ENCODE results near the gene TMIGD3. TPM values are rescaled to one million over a fixed set of nuclear protein-coding genes. Genes with fewer than 3 reads are reported as not detected.
A peak's percentile ranks its signal among the peaks of the same experiment; 100 is the strongest.

TMIGD3 gene
- total RNA-seq, 1 experiment from 2014 or later, result not detected

DNA sequence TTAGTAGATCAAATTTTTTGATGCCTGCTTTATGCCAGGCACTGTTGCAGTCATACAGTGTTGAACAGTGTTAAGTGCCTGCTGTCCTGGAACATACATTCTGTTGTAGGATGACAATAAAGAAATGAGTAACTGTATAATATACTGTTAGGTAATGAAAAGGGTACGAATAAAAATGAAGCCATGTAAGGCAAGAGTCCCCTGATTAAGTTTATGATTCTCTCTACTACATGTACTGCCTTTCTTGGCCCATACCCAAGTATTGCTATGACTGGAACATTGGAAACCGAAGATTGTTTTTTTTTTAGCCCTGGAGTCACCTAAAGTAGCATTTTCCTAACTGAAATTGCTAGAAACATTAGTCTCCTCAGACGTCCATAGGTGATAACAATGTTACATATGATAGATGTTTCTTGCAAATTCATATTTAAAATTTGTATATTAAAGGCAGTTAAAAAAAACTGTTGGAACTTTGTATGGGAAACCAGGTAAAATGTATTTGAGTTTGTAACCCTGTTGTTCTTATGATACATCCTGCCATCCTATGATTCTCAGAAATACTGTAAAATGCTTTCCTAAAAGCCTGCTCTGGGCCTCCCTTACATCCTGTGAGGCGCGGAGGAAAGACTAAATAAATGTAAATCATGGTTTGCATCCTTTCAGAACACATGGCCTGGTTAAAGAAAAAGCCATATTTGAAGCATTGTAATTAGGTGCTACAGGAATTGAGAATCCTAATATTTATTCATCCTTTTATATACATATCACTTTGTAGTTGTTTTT lies 48.4 kb downstream of the TMIGD3 start:
- DNase-seq (ENCODE audit: low spot score), result no peak
- H3K27ac Mint-ChIP-seq, result no peak overlapping the region
- ATAC-seq, result no peak
- no peaks in the 10 kb centered on the region for H3K27me3 Mint-ChIP-seq (ENCODE audit: low read depth)
- no peak for TF ChIP-seq CREB1 (CRISPR knock-in tag; IDR thresholded peaks at IDR 0.05)
- TF ChIP-seq SOX15 (CRISPR knock-in tag; IDR thresholded peaks at IDR 0.05), result no peak
- TF ChIP-seq, protein P1, sequence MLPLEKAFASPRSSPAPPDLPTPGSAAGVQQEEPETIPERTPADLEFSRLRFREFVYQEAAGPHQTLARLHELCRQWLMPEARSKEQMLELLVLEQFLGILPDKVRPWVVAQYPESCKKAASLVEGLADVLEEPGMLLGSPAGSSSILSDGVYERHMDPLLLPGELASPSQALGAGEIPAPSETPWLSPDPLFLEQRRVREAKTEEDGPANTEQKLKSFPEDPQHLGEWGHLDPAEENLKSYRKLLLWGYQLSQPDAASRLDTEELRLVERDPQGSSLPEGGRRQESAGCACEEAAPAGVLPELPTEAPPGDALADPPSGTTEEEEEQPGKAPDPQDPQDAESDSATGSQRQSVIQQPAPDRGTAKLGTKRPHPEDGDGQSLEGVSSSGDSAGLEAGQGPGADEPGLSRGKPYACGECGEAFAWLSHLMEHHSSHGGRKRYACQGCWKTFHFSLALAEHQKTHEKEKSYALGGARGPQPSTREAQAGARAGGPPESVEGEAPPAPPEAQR (CRISPR knock-in tag; IDR thresholded peaks at IDR 0.05), result no peak
- POLR2A ChIA-PET, result no interaction called here
- H3K4me3 Mint-ChIP-seq, result no peak overlapping the region
- H3K4me1 Mint-ChIP-seq, result peaks cover 15% of the 10 kb centered on the region
- CTCF ChIA-PET, result no interaction called here
- H3K9me3 Mint-ChIP-seq, result no peaks in the 10 kb centered on the region
- peaks cover 33% of the 10 kb centered on the region for H3K36me3 Mint-ChIP-seq

DNA sequence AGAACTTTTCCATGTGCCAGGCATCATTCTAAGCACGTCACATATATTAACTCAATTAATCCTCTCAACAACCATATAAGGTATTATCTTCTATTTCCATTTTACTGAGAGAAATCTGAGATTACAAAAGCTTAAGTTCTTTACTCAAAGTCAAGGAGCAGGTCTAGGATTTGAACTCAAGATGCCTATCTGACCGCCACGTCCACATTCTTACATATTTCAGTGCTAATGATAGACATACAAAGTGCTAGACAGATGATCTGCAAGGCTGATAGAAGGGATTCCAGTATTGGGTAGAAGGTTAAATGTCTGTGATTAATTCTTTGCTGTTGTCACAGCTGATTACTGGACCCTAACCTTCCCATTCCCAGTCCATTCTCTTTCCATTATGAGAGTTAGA lies 49.7 kb downstream of the TMIGD3 start:
- CTCF ChIA-PET, result no interaction called here
- TF ChIP-seq, protein P2, sequence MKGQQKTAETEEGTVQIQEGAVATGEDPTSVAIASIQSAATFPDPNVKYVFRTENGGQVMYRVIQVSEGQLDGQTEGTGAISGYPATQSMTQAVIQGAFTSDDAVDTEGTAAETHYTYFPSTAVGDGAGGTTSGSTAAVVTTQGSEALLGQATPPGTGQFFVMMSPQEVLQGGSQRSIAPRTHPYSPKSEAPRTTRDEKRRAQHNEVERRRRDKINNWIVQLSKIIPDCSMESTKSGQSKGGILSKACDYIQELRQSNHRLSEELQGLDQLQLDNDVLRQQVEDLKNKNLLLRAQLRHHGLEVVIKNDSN (CRISPR knock-in tag; IDR thresholded peaks at IDR 0.05), result no peak
- TF ChIP-seq ZNF263 (CRISPR knock-in tag; IDR thresholded peaks at IDR 0.05; ENCODE audit: low read depth) (no peak), ZNF416 (CRISPR knock-in tag; IDR thresholded peaks at IDR 0.05) (no peak), ZBTB21 (CRISPR knock-in tag; IDR thresholded peaks at IDR 0.05; ENCODE audit: borderline replicate concordance) (no peak)
- H3K9me3 Mint-ChIP-seq, result no peaks in the 10 kb centered on the region
- H3K27me3 Mint-ChIP-seq (ENCODE audit: low read depth), result no peaks in the 10 kb centered on the region
- POLR2A ChIA-PET, result no interaction called here
- DNase-seq (ENCODE audit: low spot score) (no peak), ATAC-seq (no peak)
- H3K36me3 Mint-ChIP-seq, result peaks cover 22% of the 10 kb centered on the region
- H3K4me1 Mint-ChIP-seq, result peaks cover 17% of the 10 kb centered on the region
- H3K4me3 Mint-ChIP-seq, result no peak overlapping the region
- H3K27ac Mint-ChIP-seq, result no peak overlapping the region

DNA sequence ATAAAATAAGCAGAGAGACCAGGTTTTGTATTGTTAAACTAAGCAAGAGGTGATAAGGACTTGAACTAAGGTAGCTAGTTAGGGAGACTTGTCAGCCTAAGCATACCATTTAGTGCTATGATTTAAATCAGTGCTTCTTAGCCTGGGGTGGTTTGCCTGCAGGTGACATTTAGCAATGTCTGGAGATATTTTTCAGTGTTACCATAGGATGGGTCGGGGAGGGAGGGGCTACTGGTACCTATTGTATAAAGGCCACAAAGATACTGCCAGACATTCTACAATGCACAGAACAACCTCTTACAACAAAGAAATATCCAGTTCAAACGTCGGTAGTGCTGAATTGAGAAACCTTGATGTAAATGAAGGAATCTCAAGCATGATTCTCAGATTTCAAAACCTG lies 50.9 kb downstream of the TMIGD3 start:
- ChIA-PET CTCF (no interaction called here), POLR2A (no interaction called here)
- Mint-ChIP-seq H3K4me1 (peaks cover 26% of the 10 kb centered on the region), H3K9me3 (no peaks in the 10 kb centered on the region), H3K27ac (no peak overlapping the region), H3K4me3 (no peak overlapping the region), H3K27me3 (ENCODE audit: low read depth) (no peaks in the 10 kb centered on the region), H3K36me3 (peaks cover 13% of the 10 kb centered on the region)
- ATAC-seq, result no peak
- DNase-seq (ENCODE audit: low spot score), result no peak
- TF ChIP-seq TEAD4 (CRISPR knock-in tag; IDR thresholded peaks at IDR 0.05) (no peak), HMGA2 (CRISPR knock-in tag; IDR thresholded peaks at IDR 0.05) (no peak)

DNA sequence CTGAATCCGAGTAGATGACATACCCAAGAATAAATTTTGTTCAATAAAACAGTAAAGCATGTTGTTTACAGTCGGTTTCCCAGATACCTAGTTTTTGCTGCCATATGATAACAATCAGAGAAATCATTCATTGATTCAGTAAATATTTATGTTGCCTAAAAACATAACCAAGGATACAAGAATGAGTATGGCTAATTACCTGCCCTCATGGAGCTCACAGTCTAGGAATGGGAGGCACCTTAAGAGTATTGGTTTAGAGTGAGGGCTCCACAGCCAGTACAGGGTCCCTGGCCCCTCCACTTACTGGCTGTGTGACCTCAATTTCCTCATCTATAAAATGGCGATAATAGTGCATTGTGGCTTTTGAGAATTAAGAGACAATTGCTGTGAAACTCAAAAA lies 53.2 kb downstream of the TMIGD3 start:
- no peak for TF ChIP-seq SMAD3 (CRISPR knock-in tag; IDR thresholded peaks at IDR 0.05; ENCODE audit: borderline replicate concordance)
- TF ChIP-seq ATF1 (CRISPR knock-in tag; IDR thresholded peaks at IDR 0.05), result no peak
- no peak for TF ChIP-seq NR3C1 (CRISPR knock-in tag; conservative IDR thresholded peaks at IDR 0.05; ENCODE audit: low read depth)
- TF ChIP-seq ZNF219 (CRISPR knock-in tag; IDR thresholded peaks at IDR 0.05; ENCODE audit: borderline replicate concordance), result no peak
- TF ChIP-seq ZNF232 (CRISPR knock-in tag; IDR thresholded peaks at IDR 0.05), result no peak
- TF ChIP-seq GABPB1 (CRISPR knock-in tag; IDR thresholded peaks at IDR 0.05), result no peak
- TF ChIP-seq ZNF671 (CRISPR knock-in tag; IDR thresholded peaks at IDR 0.05), result no peak
- TF ChIP-seq, protein P2 (CRISPR knock-in tag; IDR thresholded peaks at IDR 0.05), result no peak
- peaks cover 20% of the 10 kb centered on the region for H3K36me3 Mint-ChIP-seq
- H3K4me3 Mint-ChIP-seq, result peak overlapping the region; percentile 100
- no peaks in the 10 kb centered on the region for H3K9me3 Mint-ChIP-seq
- ATAC-seq (no peak), DNase-seq (ENCODE audit: low spot score) (no peak)
- H3K4me1 Mint-ChIP-seq, result peaks cover 31% of the 10 kb centered on the region
- no peaks in the 10 kb centered on the region for H3K27me3 Mint-ChIP-seq (ENCODE audit: low read depth)
- ChIA-PET POLR2A (no interaction called here), CTCF (no interaction called here)
- H3K27ac Mint-ChIP-seq, result peak overlapping the region; percentile 99
